DOHH2 (cell line): Measurements from ENCODE around the gene DNMT3A.

Source experiments
- CTCF ChIP-seq: fragments of 200-600 bp; sonication (generic); IDR thresholded peaks from one replicate; pipeline ENCODE4 v1.5.1; 2014; ENCODE audit warnings: antibody characterized with exemption, mild to moderate bottlenecking, low read depth, low read length; ENCODE audit not compliant: poor library complexity, severe bottlenecking
- EZH2phosphoT487 ChIP-seq: fragments of 200-600 bp; sonication (generic); IDR thresholded peaks from 2 replicates; pipeline ENCODE4 v1.6.1; 2017; ENCODE audit warnings: borderline replicate concordance, mild to moderate bottlenecking, antibody characterized with exemption, low read length, moderate library complexity, mixed read lengths

- TF ChIP-seq CTCF (no peak), EZH2phosphoT487 (no peak)
Observed at GRCh38 chr2:25269233-25269632, 72.5 kb downstream of the DNMT3A start.
